NCI-H187 (cell line): ENCODE results near the gene KAT5.
"Not testable (repeated sequence)": the region's sequence is repeated elsewhere in the genome, so short reads cannot be mapped to it uniquely, and the experiment has no call there.

Experiments used
- DNase-seq, 2 experiments: peaks; one replicate each; lab custom pipeline; 2025; lab: John Stamatoyannopoulos, UW

The KAT5 gene

DNA sequence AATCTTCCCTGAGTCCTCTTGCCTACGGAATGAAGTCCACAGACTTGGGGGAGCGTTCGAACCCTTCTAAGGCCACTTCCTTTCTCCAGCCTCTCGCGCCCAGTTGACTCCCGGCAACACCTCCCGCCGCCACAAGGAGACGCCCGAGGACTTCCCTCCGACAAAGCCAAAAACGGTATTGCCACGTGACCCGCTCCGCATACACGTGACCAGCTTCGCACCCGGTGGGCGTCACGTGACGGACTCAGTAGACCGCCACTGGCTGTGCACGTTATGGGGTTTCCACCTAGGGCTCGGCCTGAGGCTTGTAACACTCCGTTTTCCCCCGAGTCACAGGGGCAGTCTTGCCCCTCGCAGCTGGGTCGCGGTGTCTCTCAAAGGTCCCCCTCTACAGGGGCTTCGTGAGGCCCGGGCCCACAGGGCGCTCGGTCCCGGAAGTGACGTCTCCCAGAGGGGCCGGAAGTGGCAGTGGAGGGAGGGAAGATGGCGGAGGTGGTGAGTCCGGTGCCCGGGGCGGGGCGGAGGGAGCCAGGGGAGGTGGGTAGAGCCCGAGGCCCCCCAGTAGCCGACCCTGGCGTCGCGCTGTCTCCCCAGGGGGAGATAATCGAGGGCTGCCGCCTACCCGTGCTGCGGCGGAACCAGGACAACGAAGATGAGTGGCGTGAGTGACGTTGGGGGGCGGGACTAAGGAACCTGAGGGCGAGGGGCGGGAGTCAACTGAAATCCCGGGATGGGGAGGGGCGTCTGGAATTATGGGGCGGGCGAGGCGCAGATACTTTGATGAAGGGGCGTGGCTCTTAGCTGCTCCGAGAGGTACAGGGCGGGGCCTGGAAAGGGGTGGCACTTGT is at the start of gene KAT5:
Gene KAT5, plus strand, starts transcription at position 468 of the 848 bp plus-strand sequence. Its CDS starts 16 bp downstream, at position 484.
- DNase-seq = peak; percentile 98 to 99

DNA sequence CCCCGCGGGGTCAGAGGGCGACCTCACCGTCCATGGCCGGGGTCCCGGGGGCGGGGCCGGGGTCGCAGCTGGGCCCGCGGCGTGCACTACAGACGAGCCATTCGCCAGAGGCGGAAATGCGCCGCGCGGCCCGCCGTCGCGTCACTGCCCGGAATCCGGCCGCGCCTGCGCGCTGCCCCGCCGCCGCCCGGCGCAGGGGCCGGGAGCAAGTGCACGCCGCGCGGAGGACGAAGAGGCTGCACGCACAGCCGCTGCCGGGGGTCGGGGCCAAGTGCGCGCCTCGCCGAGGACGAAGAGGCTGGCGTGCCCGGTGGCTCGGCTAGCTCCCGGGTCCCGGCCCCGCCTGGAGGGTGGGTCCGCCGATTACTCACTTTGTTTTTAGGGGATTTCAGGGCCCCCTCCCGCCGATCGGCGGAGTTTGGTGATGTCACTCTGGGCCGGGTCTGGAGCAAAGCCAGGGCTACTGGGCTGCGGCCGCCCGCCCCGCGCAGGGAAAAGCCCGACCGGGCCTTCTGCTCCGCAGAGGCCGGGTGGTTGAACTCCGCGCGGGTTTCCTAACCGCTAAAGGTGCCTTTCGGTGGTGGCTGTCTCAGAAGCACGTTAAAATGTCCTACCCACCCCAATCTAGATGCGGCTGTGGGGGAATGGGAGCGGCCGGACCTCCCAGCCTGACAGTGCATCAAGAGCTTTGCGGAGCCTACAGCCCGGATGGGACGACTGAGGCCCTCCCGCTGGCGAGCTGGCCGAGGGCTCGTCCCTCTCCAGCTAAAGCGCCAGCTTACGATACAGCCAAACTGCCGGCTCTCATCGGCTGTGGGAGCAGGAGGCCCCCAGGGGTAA is 49.0 kb upstream of the KAT5 start, which contains the start of gene RELA:
Gene RELA, minus strand, starts transcription at position 118 of the 840 bp plus-strand sequence. Its CDS starts 84 bp downstream, at position 34.
- peak; percentile 42 to 74 for DNase-seq

DNA sequence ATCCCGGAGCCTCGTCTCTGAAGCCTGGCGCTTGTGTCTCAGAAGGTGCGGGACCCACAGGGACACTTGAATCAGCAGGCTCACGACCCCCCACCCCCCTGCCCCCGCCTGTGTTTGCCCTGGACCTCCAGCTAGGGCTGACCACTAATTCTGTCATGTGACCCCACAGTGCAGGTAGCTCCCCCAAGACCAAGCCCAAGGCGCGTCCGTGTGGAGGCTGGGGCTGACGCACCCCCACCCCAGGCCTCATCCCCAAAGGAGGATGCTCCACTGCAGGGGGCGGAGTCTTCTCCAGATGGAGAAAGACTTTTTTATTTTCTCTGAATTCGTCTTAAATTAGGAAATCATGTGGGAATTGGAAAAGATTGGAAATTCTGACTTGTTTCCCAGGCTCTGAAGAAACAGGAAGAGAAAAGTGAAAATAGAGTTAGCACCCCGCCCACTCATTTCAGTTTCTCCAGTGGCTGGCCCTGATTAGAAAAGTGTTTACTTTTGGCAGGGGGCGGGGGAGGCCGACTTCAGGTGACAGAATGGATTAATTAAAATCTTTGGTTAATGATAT is 48.3 kb upstream of the KAT5 start:
- DNase-seq = no peak

DNA sequence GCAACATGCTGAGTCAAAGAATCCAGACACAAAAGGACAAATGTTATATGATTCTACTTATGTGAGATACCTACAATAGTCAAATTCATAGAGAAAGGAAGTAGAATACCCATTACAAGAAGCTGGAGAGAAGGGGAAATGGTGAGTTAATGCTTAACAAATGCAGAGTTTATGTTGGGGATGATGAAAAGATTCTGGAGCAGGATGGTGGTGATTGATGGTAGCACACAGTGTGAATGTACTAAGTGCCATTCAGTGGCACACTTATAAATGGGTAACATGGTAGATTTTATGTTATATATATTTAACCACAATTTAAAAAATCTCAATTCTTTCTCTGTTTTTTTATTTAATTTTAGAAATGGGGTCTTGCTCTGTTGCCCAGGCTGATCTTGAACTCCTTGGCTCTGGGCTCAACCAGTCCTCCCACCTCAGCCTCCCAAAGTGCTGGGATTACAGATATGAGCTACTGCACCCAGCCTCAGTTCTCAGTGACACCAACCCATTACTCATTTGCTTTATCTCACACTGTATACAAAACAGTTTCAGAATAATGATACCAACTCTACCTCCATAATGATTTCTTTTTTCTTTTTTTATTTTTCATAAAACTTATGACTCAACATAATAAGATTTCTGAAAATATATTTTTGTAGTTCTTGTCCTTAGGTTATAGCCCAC is 39.7 kb upstream of the KAT5 start:
- no peak for DNase-seq

DNA sequence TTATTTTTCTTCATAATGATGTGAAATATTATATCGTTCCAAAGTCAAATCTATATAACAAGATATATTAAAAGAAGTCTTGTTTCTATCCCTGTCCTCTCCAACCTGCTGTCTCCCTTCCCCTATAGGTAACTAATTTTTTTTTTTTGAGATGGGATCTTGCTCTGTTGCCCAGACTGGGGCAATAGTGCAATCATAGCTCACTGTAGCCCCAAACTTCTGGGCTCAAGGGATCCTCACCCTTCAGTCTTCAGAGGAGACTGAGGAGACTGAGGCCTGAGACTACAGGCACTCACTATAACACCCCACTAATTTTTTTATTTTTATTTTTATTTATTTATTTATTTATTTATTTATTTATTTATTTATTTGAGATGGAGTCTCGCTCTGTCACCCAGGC is 39.1 kb upstream of the KAT5 start:
- DNase-seq = no peak

DNA sequence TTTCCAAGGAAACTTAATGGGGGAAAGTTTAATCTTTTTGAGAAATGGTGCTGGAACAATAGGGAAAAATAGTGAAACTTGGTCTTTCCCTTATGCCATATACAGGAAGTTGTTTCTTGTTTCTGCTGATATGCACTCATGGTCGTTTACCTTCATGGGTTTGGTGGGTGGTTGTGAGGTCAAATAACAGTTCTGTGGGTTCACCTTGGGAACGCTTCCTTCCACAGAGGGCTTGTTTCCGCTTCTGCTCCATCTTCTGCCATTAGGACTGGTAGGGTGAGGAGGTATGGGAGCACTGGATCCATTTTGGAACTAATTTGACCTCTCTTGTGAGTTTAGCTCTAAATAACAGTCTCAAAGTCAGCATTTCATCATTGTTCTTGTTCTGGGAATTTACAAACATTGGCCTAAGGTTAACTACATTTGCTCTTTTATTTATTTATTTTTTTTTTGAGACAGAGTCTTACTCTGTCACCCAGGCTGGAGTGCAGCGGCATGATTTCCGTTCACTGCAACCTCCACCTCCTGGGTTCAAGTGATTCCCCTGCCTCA is 31.8 kb upstream of the KAT5 start:
- DNase-seq = no peak

DNA sequence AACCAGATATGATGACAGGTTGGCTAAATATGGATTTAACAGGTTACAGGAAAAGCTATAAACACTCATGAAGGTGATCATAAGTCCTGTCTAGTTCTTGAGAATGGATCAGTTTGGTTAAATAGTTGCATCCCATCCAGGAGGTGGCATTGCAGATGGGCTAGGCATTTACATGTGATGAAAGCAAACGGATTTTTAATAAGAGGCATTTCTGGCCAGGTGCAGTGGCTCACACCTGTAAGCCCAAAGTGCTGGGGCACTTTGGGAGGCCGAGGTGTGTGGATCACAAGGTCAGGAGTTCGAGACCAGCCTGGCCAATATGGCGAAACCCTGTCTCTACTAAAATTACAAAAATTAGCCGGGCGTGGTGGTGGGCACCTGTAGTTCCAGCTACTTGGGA is 28.6 kb upstream of the KAT5 start:
- not testable (repeated sequence) for DNase-seq

DNA sequence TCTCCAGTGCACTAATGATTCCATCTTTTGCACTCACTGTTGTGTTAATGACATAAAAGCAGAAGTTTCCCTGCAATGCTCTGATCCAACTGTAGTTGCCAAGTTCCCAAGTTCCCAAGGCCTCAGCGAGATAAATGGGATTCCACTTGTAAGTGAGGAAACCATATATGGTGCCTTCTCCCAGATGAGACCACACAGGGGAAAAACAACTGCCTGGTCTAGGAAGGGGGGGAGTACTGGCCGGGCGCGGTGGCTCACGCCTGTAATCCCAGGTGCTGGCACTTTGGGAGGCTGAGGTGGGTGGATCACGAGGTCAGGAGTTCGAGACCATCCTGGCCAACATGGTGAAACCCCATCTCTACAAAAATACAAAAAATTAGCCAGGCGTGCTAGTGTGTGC is 26.1 kb upstream of the KAT5 start:
- DNase-seq = no peak

DNA sequence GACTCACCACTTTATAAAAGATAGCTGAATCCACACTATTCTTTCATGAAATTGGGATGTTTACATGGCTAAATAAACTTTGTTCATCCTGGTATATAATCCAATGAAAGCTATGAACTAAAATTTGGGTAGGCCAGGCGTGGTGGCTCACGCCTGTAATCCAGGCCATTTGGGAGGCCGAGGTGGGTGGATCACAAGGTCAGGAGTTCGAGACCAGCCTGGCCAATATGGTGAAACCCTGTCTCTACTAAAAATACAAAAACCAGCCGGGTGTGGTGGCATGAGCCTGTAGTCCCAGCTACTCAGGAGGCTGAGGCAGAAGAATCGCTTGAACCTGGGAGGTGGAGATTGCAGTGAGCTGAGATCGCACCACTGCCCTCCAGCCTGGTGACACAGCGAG is 20.2 kb upstream of the KAT5 start:
- not testable (repeated sequence) for DNase-seq

DNA sequence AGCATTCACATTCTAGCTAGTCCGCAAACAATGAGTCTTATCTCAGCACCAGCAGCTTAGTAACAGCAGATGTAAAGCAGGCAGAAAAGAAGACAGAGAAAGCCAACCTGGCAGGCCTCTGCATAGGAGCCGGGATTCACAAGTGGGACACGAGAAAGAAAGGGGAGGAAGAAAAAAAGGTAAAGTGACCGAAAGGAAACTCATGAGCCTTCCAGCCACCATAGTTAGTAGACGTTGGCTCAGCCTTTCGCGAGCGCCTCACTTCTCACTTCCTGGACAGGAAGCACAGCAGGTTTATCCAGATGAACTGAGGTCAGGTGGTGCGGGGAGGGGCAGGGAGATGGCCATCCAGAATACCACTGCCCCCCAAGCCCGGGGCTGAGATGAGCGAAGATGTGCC is 19.7 kb upstream of the KAT5 start:
- no peak for DNase-seq

DNA sequence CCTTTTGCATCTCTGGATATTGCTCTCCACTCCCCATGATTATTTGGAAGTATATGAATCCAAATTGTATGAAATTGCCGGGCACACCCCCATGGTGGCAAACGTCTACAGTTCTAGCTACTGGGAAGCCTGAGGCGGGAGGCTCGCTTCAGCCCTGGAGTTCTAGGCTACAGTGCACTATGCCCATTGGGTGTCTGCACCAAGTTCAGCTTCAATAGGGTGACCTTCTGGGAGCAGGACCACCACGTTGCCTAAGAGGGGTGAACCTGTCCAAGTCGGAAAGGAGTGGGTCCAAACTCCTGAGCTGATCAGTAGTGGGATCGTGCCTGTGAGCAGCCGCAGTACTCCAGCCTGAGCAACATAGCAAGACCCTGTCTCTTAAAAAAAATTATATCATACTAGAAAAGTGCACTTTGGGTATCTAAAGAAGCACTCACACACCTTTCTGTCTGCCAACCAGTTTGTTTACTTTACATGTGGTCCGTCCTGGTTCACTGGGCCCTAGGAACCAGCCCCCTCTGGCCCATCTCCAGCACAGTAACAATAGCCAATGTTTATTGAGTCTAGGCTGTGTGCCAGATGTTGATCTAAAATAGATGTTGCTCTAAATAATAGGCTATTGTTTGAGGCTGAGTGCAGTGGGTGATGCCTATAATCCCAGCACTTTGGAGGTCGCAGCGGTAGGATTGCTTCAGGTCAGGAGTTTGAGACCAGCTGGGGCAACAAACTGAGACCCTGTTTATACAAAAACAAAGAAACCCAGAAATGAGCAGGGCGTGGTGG is 16.4 kb upstream of the KAT5 start:
- peak; percentile 12 to 19 for DNase-seq

DNA sequence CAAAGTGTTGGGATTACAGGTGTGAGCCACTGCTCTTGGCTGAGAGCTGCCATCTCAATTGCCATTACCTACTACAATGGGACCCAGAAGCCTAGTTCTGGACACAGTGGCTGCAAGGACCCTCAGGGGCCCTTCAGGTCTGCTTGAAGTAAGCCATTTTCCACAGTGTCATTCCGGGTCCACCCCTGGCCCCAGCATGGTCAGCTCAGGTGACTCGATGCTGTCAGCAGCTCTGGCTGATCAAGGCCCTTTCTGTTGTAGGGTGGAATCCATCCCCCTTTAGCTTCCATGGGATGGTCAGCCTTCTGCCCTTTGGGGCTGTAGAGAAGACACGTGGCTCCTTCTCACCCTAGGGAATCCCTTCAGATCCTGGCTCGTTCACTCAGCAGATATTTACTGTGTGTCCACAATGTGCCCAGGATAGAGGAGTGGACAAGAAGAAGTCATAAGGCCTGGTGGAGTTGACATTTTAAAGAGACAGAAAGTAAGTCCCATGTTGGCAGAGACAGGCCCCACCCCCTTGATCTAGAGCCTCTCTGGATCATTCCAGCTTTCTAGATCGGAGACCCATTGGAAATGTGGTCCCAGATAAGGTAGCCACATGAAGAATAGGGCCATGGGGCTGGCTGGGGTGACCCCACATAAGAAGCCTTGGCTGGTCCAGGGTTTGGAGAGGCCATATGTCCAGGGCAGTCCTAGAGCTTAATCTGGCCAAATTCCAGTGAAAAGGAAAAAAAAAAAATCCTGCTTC is 15.1 kb upstream of the KAT5 start:
- no peak for DNase-seq

DNA sequence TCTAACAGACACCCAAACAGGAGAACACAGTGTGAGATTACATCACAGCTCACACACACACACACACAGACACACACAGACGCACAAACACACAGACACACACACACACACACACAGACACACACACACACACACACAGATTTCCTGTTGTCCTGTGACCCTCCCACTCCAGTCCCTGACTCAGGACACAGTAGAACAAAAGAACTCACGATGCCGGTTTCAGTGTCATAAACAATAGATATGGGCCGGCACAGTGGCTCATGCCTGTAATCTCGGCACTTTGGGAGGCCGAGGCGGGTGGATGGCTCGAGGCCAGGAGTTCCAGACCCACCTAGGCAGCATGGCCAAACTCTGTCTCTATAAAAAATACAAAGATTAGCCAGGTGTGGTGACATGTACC is 13.8 kb upstream of the KAT5 start:
- no peak for DNase-seq

DNA sequence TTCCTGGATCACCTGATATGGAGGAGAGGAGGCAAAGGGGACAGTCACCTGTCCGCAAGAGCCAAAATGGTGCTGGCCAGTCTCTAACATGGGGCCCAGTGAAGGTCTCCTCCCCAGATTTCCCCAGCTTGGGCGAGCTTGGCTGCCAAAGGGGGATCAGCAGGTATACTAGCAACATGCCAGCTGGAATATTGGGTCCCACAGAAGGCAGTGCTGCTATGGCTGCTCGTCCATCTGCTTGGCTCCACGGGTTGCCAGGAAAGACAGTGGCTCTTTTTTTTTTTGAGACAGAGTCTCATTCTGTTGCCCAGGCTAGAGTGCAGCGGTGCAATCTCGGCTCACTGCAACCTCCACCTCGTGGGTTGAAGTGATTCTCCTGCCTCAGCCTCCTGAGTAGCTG is 12.7 kb upstream of the KAT5 start:
- DNase-seq = no peak

DNA sequence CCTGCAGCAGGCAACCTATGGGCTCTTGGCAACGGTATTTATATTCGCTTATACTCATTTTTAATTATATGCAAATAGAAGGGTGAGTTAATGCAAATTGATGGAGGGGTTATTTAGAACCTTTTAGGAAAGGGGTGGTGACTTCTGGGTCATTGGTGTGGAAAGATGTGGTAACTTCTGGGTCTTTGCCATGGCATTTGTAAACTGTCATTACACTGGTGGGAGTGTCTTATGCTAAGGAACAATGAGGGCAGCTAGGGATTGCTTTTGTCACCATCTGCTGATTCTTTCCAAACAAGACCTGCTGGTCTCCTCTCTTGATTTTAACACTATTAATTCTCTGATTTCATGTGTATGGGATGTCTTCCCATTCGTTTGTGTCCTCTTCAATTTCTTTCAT is 11.7 kb upstream of the KAT5 start:
- no peak for DNase-seq

DNA sequence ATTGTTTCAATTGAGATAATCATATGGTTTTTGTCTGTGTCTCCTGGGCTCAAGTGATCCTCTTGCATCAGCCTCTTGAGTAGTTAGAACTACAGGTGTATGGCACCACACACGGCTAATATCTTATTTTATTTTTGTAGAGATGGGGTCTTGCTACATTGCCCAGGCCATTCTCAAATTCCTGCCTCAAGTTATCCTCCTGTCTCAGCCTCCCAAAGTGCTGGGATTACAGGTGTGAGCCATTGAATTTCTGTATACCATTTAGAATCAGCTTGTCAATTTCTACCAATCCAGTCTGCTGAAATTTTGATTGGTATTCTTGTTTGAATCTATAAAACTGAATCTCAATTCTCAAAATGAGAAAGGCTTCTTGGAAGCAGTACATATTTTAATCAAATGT is 10.4 kb upstream of the KAT5 start:
- no peak for DNase-seq

DNA sequence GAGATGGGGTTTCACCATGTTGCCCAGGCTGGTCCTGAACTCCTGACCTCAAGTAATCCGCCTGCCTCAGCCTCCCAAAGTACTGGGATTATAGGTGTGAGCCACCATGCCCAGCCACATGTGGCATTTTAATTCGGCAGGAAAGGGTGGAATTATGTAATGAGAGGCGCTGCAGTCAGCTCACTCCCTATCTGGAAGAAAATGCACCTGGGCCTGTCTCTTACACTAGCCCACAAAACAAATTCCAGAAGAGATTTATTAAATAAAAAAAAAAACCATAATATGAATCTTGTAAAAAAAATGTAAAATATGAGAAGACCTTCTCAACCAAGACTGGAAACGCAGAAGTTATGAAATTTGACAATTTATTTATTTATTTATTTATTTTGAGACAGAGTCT is 8.2 kb upstream of the KAT5 start:
- no peak for DNase-seq

DNA sequence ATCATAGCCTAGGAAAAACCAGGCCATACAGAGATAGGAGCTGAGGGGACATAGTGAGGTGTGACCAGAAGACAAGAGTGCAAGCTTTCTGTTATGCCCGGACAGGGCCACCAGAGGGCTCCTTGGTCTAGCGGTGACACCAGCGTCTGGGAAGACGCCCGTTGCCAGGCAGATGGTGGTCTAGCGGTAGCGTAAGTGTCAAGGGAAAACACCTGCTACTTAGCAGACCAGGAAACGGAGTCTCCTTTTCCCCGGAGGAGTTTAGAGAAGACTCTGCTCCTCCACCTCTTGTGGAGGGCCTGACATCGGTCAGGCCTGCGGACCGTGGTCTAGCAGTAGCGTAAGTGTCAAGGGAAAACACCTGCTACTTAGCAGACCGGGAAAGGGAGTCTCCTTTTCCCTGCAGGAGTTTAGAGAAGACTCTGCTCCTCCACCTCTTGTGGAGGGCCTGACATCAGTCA is 5.7 kb upstream of the KAT5 start:
- peak; percentile 5 to 59 for DNase-seq

DNA sequence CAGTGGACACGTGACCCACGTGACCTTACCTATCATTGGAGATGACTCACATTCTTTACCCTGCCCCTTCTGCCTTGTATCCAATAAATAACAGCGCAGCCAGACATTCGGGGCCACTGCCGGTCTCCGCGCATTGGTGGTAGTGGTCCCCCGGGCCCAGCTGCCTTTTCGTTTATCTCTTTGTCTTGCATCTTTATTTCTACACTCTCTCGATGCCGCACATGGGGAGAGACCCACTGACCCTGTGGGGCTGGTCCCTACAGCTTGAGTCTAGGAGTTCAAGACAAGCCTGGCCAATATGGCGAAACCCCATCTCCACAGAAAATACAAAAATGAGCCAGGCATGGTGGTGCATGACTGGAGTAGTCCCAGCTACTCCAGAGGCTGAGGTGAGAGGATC is 5.0 kb upstream of the KAT5 start:
- DNase-seq = not testable (repeated sequence)

DNA sequence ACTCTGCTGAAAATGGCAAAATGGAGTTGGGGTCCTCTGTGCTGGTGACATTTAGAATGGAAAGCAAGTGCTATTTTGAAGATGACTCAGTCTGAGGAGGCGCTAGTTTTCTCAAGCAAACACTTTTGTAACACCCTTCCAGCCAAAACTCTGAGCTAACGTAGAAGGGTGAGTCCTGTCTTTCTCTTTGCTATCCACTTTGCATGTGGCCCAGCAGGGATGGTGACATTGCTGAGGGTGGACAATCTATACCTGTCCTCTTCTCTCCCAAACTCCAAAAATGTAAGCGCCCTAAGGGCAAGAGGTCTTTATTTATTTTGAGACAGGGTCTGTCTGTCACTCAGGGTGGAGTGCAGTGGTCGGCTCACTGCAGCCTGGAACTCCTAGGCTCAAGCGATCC is 3.6 kb upstream of the KAT5 start:
- DNase-seq = no peak
